ENCODE results near the gene NUDT3.

NUDT3 gene

GRCh38 chr6:34237316-34237721 is 155.2 kb downstream of the NUDT3 start:
- no peak for FAIRE-seq

- no peak for FAIRE-seq
These were observed 155.8 kb downstream of the NUDT3 start, which contains the start of gene HMGA1 for GRCh38 chr6:34236443-34237315. Gene HMGA1, plus strand, starts transcription at chr6:34236873. Its CDS starts 3,908 bp downstream, at chr6:34240781.

GRCh38 chr6:34236131-34236442 is 156.4 kb downstream of the NUDT3 start:
- FAIRE-seq = no peak

GRCh38 chr6:34235307-34236130 is 156.9 kb downstream of the NUDT3 start:
- no peak for FAIRE-seq

- no peak for FAIRE-seq
These were observed 157.7 kb downstream of the NUDT3 start for GRCh38 chr6:34234667-34235306.

- no peak for FAIRE-seq
These were observed 158.6 kb downstream of the NUDT3 start for GRCh38 chr6:34233867-34234266.

- no peak for FAIRE-seq
These were observed 159.6 kb downstream of the NUDT3 start for GRCh38 chr6:34232901-34233300.

- FAIRE-seq = no peak
These were observed 160.7 kb downstream of the NUDT3 start for GRCh38 chr6:34231566-34232336.

GRCh38 chr6:34230653-34231371 is 161.7 kb downstream of the NUDT3 start:
- no peak for FAIRE-seq

GRCh38 chr6:34229877-34230276 is 162.6 kb downstream of the NUDT3 start:
- FAIRE-seq = no peak

All from islet of Langerhans (tissue), 1 donor.